ENCODE results near the gene HK1.

GRCh38 chr10:69241575-69241974 is 36.7 kb upstream of the HK1 start:
- TF ChIP-seq JUND (IDR thresholded peaks at IDR 0.05), result no peak
- TF ChIP-seq CTCF (IDR thresholded peaks at IDR 0.05; ENCODE audit: low read depth, low read length, missing input control), result no peak
- TF ChIP-seq, protein P1, sequence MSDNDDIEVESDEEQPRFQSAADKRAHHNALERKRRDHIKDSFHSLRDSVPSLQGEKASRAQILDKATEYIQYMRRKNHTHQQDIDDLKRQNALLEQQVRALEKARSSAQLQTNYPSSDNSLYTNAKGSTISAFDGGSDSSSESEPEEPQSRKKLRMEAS (IDR thresholded peaks at IDR 0.05), result no peak
- TF ChIP-seq TAF1 (conservative IDR thresholded peaks at IDR 0.05), result no peak
- no peak for TF ChIP-seq RAD21 (IDR thresholded peaks at IDR 0.05)

Measured in liver (tissue), 3 donors.